ENCODE measurements around the gene MYRIP.

Gene MYRIP

GRCh38 chr3:40143283-40144090 is 334.1 kb downstream of the MYRIP start:
- no peak overlapping the region for H3K4me2 ChIP-seq (ENCODE audit: low read length)
- H3K4me1 ChIP-seq (ENCODE audit: control insufficient read depth, low read length), result no peaks in the 10 kb centered on the region
- no peaks in the 10 kb centered on the region for H3K9me2 ChIP-seq (replicated peaks; ENCODE audit: control insufficient read depth, low read length)
- H3K79me2 ChIP-seq (ENCODE audit: control insufficient read depth, low read length), result no peaks in the 10 kb centered on the region
- H3F3A ChIP-seq (ENCODE audit: control insufficient read depth, insufficient read depth), result no peaks in the 10 kb centered on the region
- TF ChIP-seq CTCF (IDR thresholded peaks at IDR 0.05; ENCODE audit: low read depth, low read length, poor library complexity, severe bottlenecking) (no peak), EZH2phosphoT487 (IDR thresholded peaks at IDR 0.05; ENCODE audit: borderline replicate concordance, low read length) (no peak)
- no peak overlapping the region for H3K27ac ChIP-seq (ENCODE audit: low read depth, low read length)
- no peaks in the 10 kb centered on the region for H3K9me3 ChIP-seq (ENCODE audit: control insufficient read depth, insufficient read depth, low read length)
- no peaks in the 10 kb centered on the region for H3K36me3 ChIP-seq (ENCODE audit: control insufficient read depth, low read length)
- H4K20me1 ChIP-seq (ENCODE audit: control insufficient read depth, insufficient read depth, low read depth, low read length), result no peaks in the 10 kb centered on the region
- H3K4me3 ChIP-seq (ENCODE audit: low read length), result no peak overlapping the region
- no peaks in the 10 kb centered on the region for H3K27me3 ChIP-seq (ENCODE audit: control insufficient read depth, low read length)

GRCh38 chr3:40148827-40149226 is 339.4 kb downstream of the MYRIP start:
- Histone ChIP-seq H3K36me3 (ENCODE audit: control insufficient read depth, low read length) (no peaks in the 10 kb centered on the region), H3F3A (ENCODE audit: control insufficient read depth, insufficient read depth) (no peaks in the 10 kb centered on the region), H4K20me1 (ENCODE audit: control insufficient read depth, insufficient read depth, low read depth, low read length) (no peaks in the 10 kb centered on the region), H3K9me3 (ENCODE audit: control insufficient read depth, insufficient read depth, low read length) (no peaks in the 10 kb centered on the region), H3K4me3 (ENCODE audit: low read length) (no peak overlapping the region), H3K4me2 (ENCODE audit: low read length) (no peak overlapping the region), H3K9me2 (replicated peaks; ENCODE audit: control insufficient read depth, low read length) (no peaks in the 10 kb centered on the region), H3K27me3 (ENCODE audit: control insufficient read depth, low read length) (no peaks in the 10 kb centered on the region), H3K79me2 (ENCODE audit: control insufficient read depth, low read length) (no peaks in the 10 kb centered on the region), H3K4me1 (ENCODE audit: control insufficient read depth, low read length) (no peaks in the 10 kb centered on the region), H3K27ac (ENCODE audit: low read depth, low read length) (no peak overlapping the region)
- TF ChIP-seq CTCF (IDR thresholded peaks at IDR 0.05; ENCODE audit: low read depth, low read length, poor library complexity, severe bottlenecking), result no peak
- TF ChIP-seq EZH2phosphoT487 (IDR thresholded peaks at IDR 0.05; ENCODE audit: borderline replicate concordance, low read length), result no peak

GRCh38 chr3:40152482-40153133 is 343.2 kb downstream of the MYRIP start:
- Histone ChIP-seq H3K4me2 (ENCODE audit: low read length) (no peak overlapping the region), H3K9me2 (replicated peaks; ENCODE audit: control insufficient read depth, low read length) (no peaks in the 10 kb centered on the region), H3K4me3 (ENCODE audit: low read length) (no peak overlapping the region), H3F3A (ENCODE audit: control insufficient read depth, insufficient read depth) (no peaks in the 10 kb centered on the region), H4K20me1 (ENCODE audit: control insufficient read depth, insufficient read depth, low read depth, low read length) (no peaks in the 10 kb centered on the region), H3K27me3 (ENCODE audit: control insufficient read depth, low read length) (no peaks in the 10 kb centered on the region), H3K4me1 (ENCODE audit: control insufficient read depth, low read length) (no peaks in the 10 kb centered on the region), H3K36me3 (ENCODE audit: control insufficient read depth, low read length) (no peaks in the 10 kb centered on the region), H3K79me2 (ENCODE audit: control insufficient read depth, low read length) (no peaks in the 10 kb centered on the region), H3K27ac (ENCODE audit: low read depth, low read length) (no peak overlapping the region), H3K9me3 (ENCODE audit: control insufficient read depth, insufficient read depth, low read length) (no peaks in the 10 kb centered on the region)
- TF ChIP-seq CTCF (IDR thresholded peaks at IDR 0.05; ENCODE audit: low read depth, low read length, poor library complexity, severe bottlenecking) (no peak), EZH2phosphoT487 (IDR thresholded peaks at IDR 0.05; ENCODE audit: borderline replicate concordance, low read length) (no peak)

Data from DOHH2 (cell line).